NCI-H2107 treated with DMSO at 0.1 percent for 48 hours (cell line): Measurements from ENCODE around the gene QPRT.
"Not testable (repeated sequence)": the region's sequence is repeated elsewhere in the genome, so short reads cannot be mapped to it uniquely, and the experiment has no call there.

ENCODE experiments used
- DNase-seq: peaks from one replicate; lab custom pipeline; 2025; ENCODE audit not compliant: unreplicated experiment; lab: John Stamatoyannopoulos, UW

Gene QPRT

DNA sequence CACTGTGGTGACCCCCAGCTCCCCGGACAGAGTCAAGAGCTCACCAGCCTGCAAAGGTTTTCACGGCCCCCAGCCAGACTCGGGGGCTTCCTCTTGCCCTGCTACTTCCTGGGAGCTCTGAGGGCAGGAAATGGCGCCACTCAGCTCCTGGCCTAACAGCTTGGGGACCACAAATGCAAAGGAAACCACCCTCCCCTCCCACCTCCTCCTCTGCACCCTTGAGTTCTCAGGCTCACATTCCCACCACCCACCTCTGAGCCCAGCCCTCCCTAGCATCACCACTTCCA lies 16.3 kb upstream of the QPRT start:
- DNase-seq = no peak

DNA sequence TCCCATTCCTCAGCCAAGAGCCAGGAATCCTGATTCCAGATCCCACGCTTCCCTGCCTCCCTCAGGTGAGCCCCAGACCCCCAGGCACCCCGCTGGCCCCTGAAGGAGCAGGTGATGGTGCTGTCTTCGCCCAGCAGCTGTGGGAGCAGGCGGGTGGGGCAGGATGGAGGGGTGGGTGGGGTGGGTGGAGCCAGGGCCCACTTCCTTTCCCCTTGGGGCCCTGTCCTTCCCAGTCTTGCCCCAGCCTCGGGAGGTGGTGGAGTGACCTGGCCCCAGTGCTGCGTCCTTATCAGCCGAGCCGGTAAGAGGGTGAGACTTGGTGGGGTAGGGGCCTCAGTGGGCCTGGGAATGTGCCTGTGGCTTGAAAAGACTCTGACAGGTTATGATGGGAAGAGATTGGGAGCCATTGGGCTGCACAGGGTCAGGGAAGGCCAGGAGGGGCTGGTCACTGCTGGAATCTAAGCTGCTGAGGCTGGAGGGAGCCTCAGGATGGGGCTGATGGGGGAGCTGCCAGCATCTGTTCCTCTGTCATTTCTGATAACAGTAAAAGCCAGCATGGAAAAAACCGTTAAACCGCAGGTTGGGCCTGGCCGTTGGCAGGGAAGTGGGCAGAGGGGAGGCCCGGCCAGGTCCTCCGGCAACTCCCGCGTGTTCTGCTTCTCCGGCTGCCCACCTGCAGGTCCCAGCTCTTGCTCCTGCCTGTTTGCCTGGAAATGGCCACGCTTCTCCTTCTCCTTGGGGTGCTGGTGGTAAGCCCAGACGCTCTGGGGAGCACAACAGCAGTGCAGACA lies 15.8 kb upstream of the QPRT start, which contains the start of gene SPN:
Gene SPN (plus strand): TSS at position 232 of the 791 bp plus-strand sequence. CDS start 482 bp downstream, at position 714.
- DNase-seq = no peak

DNA sequence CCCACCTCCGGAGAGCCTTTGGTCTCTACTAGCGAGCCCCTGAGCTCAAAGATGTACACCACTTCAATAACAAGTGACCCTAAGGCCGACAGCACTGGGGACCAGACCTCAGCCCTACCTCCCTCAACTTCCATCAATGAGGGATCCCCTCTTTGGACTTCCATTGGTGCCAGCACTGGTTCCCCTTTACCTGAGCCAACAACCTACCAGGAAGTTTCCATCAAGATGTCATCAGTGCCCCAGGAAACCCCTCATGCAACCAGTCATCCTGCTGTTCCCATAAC lies 15.2 kb upstream of the QPRT start:
- DNase-seq = no peak

DNA sequence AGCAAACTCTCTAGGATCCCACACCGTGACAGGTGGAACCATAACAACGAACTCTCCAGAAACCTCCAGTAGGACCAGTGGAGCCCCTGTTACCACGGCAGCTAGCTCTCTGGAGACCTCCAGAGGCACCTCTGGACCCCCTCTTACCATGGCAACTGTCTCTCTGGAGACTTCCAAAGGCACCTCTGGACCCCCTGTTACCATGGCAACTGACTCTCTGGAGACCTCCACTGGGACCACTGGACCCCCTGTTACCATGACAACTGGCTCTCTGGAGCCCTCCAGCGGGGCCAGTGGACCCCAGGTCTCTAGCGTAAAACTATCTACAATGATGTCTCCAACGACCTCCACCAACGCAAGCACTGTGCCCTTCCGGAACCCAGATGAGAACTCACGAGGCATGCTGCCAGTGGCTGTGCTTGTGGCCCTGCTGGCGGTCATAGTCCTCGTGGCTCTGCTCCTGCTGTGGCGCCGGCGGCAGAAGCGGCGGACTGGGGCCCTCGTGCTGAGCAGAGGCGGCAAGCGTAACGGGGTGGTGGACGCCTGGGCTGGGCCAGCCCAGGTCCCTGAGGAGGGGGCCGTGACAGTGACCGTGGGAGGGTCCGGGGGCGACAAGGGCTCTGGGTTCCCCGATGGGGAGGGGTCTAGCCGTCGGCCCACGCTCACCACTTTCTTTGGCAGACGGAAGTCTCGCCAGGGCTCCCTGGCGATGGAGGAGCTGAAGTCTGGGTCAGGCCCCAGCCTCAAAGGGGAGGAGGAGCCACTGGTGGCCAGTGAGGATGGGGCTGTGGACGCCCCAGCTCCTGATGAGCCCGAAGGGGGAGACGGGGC lies 14.7 kb upstream of the QPRT start:
- DNase-seq = no peak

DNA sequence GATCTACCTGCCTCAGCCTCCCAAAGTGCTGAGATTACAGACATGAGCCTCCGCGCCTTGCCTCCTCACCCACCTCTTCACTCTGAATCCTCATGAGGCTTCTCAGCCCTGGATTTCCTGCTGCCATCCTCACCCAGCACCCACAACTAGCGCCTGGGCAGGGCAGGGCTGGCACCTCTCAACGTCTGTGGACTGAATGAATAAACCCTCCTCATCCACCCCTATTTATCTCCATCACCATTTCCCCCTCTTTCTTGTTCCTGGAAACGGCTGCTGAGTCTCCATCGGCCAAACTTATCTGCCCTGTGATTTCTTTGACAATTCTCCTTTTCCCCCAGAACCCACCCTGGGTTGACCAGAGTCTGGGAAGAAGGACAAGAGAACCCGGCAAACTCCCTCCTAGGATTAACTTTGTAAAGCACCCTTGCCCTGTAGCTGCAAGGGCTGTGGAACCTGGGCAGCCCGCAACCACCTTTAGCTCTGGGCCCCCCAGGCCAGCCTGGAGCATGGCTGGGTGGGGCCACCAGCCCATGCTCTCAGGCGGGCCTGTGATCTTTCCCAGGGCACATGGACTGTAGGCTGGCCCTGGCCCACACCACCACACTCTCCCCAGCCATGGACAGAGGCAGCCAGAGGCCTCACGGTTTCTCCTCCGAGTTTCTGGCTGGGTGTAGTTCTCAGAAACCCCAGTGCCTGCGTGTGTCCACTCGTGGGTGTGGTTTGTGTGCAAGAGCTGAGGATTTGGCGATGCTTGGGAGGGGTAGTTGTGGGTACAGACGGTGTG lies 13.5 kb upstream of the QPRT start:
- no peak for DNase-seq

DNA sequence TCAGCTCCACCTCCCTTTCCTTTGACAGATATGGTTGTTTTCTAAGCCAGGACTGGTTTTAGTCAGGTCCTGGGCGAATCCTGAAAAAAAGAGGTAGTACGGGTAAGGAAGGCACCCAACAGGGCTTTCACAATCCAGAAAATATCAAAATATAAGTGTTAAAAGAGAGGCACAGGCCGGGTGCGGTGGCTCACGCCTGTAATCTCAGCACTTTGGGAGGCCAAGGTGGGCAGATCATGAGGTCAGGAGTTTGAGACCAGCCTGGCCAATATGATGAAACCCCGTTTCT lies 11.7 kb upstream of the QPRT start:
- not testable (repeated sequence) for DNase-seq

DNA sequence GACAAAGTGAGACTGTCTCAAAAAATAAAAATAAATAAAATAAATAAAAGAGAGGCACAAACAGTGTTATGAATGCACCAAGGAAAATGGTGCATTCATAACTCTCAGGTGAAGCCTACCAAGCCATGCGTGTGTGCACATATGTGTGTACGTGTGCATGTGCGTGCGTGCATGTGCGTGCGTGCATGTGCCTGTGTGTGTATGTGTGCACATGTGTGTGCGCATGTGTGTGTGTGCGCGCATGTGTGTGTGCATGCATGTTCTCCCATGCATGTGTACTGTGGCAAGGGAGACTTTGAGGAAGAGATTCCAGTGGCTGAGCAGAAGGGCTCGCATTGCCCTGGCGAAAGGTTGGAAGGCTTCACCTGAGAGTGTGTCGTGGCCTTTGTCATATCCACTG lies 11.2 kb upstream of the QPRT start:
- DNase-seq = no peak

DNA sequence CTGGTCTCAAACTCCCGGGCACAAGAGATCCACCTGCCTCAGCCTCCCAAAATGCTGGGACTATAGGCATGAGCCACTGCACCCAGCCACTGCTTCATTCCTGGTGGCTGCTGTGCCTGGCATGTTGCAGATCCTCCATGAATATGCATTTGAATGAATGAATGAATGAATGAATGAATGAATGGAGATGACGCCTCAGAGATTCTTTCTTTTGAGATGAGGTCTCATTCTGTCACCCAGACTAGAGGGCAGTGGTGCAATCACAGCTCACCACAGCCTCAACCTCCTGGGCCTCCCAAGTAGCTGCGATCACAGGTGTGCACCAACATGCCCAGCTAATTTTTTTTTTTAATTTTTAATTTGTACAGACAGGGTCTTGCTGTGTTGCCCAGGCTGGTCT lies 10.7 kb upstream of the QPRT start:
- DNase-seq = no peak

DNA sequence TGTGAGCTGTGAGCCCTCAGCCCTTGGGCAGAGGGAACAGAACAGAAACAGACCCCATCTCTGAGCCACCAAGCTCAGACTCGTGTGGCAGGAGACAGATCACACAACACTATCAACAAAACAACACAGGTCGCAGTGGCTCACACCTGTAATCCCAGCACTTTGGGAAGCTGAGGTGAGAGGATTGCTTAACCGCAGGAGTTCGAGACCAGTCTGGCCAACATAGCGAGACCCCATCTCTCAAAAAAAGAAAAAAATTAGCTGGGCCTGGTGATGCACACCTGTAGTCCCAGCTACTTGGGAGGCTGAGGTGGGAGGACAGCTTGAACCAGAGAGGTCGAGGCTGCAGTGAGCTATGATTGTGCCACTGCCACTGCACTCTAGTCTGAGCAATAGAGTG lies 5.5 kb upstream of the QPRT start:
- no peak for DNase-seq

DNA sequence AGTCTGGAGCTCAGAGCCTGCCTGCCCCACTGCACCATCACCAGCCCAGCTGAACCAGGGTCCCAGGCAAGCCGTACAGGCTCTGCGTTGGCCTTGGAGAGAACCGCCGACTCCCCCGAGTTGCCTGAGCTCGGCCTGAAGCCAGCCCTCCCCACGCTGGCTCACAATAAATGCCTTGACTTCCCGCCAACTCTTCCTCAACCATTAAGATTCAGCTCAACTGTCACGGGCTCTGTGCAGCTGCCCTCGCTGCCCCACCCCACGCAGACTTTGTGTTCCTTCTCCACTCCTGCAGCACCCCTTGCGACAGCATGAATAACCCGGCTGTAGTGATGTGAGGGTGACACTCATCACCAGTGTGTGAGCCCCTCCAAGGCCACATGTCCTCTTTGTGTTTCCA lies 4.8 kb upstream of the QPRT start:
- DNase-seq = peak; percentile 12

DNA sequence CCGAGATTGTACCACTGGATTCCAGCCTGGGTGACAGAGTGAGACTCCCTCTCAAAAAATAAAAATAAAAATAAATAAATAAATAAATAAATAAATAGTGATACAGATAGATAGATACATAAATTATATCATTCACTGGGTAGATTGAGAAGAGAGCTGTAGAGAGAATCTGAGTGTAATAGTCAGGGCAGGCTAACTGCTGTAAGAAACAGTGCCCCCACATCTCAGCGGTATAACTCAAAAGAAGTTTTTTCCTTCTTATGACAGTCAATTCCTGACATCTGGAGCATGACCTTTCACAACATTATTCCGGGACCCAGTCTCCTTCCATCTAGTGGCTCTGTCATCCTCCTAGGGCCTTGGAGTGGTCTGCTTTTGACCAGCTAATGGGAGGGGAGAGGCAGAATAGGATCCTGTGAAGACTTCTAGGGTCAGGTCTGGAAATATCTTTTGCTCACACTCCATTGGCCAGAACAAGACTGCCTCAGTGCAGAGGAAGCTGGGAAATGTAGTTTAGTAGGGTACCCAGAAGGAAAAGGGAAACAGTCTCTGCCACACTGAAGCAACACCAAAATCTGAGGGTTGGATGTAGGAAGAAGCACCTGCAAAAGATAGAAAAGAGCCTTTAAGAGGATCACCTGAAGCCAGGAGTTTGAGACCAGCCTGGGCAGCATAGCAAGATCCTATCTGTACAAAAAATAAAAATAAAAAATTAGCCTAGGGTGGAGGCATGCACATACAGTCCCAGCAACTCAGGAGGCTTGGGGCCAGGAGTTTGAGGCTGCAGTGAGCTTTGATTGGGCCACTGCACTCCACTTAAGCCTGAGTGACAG lies 3.0 kb upstream of the QPRT start:
- DNase-seq = no peak

DNA sequence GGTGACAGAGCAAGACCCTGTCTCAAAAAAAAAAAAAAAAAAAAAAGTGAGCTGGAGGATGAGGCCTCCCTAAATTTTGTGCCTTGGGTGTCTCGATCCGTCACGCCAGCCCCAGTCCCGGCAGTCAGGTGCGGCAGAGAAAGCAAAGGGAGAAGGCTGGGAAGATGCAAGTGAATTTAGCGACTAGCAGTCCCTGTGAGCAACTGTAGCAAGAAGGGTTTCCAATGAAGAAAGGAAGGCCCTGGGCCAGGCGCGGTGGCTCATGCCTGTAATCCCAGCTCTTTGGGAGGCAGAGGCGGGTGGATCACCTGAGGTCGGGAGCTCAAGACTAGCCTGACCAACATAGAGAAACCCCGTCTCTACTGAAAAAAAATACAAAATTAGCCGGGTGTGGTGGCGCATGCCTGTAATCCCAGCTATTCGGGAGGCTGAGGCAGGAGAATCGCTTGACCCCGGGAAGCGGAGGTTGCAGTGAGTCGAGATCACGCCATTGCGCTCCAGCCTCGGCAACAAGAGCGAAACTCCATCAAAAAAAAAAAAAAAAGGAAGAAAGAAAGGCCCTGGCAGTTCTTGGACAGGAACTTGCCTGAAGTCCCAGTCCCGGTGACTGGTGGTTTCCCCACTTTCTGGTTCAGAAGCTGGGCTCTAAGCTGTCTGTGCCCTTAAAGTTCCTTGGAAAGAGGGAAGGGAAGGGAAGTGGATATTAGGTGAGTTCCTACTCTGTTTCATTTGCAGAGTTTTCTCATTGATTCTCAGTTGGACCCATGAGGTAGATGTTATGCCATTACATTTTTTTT lies 1.8 kb upstream of the QPRT start:
- no peak for DNase-seq

DNA sequence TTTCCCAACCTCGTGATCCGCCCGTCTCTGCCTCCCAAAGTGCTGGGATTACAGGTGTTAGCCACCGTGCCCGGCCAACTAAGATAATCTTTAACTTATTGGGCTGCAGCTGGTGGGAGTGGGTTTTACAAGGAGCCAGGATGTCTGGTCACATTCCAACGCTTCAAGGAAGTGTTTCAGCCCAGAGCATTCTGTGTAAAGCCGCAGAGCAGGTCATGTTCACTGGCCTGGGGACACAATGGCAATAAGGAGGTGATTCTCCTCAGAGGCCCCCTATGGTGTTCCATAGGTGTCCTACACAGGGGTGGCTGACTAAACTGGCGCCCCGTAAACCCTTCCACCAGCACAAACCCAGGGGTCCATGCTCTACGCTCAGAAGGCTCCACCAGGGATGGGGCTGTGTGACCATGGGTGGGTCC lies 1.2 kb downstream of the QPRT start:
- DNase-seq = no peak

DNA sequence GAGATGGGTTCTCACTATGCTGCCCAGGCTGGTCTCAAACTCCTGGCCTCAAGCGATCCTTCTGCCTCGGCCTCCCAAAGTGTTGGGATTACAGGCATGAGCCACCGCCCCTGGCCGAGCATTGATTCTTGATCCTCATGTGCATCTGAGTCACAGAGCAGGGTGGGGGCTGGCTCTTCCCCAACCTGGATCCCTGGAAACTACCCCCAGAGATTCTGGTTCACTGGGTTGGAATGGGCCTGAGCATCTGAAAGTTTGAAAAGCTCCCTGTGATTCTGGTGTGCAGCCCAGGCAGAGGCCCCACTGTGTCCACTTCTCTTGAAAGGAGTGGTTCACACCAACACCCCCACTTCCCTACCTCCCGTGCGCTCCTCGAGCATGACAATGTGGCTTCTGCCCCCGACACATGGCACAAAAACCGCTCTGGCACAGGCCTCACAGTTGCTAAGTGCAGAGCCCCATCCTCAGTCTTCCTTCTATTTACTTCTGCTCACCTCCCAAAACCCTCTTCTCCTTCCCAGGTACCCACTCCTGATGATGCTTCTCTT lies 4.6 kb downstream of the QPRT start:
- no peak for DNase-seq

DNA sequence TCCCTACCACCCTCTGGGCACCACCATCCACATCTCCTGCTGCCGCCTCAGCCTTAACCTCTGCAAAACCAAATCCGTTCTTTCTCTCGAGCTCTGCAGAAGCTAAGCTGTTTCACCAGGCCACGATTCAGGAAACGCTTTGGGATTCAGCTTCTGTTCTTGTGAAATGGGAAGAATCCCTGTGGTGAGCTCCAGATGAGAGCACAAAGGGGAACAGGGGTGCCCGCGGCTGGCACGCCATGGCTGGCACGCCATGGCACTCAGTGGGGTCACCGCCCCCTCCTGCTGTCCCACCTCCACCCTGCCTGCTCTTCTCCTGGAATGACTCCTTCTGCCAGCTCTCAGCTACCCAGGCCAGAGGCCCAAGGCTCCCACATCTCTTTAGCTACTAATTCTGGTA lies 5.7 kb downstream of the QPRT start:
- no peak for DNase-seq

DNA sequence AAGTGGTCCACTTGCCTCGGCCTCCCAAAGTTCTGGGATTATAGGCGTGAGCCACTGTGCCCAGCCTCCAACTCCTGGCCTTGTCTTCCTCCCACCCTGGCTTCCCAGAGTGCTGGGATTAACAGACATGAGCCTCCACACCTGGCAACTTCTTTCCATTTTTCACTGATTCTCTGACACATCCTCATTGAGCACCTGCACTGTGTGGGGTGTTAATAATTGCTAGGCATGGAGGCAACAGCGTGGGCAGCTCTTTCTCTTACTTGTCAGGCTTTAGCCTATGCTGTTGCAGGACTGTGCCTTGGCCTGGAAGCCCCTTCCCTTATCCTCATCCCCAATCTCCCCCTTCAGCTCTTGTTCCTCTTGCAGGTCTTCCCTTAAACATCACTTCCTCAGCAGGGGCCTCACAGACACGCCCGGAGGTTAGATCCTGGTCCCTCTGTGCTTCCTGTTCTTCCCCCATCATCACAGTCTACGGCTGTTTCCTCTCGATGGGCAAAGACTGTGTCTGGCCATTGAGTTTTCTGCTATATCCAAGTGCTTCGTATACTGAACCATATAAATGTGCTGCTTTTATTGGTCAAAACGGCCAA lies 7.9 kb downstream of the QPRT start:
- no peak for DNase-seq

DNA sequence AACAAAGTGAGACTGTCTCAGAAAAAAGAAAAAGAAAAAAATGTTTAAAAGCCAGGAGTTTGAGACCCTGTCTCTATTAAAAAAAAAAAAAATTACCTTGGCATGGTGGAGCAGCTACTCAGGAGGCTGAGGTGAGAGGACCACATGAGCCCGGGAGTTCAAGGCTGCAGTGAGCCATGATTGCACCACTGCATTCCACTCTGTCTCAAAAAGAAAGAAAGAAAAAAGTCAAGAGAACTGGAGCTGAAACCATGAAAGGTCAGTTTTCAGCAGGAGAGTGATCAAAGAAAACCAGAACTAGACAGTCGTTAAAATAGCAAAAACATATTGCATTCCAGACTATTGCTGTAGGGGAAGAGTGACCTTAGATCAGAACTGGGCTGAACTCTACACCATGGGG lies 8.8 kb downstream of the QPRT start:
- no peak for DNase-seq

DNA sequence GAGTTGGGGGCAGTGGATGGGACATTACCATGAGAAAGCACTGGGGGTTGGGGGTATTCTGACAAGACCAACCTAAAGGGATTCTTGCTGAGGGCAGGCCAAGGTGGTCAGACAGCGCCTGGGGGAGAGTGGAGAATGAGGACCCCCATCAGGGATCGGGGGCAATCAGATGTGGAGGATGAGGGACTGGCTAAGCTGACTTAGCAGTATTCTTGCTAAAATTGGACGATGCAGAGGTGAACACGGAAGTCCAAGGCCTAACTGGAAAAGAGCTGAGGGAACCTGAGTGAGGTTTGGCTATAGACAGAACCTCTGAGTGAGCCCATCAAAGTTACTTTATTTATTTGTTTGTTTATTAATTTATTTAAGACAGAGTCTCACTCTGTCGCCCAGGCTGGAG lies 9.2 kb downstream of the QPRT start:
- no peak for DNase-seq

DNA sequence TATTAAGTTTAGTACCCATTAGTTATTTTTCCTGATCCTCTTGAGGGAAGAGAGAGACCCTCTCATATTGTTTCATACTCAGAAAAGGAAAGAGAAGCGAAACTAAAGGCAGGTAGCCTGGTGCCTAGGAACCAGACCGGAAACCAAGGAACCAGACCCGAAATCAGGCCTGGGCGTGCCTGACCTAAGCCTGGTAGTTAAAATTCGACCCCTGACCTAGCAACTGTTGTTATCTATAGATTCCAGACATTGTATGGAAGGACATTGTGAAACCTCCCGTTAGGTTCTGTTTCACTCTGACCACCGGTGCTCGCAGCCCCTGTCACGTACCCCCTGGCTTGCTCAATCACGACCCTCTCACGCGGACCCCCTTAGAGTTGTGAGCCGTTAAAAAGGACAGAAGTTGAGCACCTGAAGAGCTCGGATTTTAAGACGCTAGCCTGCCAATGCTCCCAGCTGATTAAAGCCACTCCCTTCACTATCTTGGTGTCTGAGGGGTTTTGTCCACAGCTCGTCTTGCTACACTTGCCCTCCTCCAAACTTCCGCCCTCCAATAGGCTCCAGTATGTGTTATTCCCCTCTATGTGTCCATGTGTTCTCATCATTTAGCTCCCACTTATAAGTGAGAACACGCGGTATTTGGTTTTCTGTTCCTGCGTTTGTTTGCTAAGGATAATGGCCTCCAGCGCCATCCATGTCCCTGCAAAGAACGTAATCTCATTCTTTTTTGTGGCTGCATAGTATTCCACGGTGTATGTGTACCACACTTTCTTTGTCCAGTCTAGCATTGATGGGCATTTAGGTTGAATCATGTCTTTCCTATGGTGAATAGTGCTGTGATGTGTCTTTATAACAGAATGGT lies 10.7 kb downstream of the QPRT start:
- DNase-seq = not testable (repeated sequence)
